ENCODE measurements around the gene AMN.

Gene AMN

DNA sequence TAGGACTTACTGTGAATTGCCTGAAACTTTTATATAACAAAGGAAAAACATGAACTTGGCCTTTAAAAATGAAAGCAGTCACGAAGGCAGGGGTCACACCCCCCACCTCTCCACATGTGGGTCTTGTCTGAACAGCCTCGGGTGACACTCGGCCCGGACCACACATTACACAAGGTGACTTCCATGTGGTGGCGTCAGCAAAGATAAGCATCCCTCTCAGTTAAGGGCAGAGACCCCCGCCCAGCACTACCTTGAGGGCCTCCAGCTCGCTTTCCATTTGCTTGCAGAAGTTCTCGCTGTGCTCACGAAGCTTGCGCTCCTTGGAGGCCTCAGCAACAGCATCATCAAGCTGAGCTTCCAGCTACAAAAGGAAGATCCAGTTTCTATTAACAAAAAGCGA is 47.4 kb downstream of the AMN start:
- DNase-seq, result no peak

DNA sequence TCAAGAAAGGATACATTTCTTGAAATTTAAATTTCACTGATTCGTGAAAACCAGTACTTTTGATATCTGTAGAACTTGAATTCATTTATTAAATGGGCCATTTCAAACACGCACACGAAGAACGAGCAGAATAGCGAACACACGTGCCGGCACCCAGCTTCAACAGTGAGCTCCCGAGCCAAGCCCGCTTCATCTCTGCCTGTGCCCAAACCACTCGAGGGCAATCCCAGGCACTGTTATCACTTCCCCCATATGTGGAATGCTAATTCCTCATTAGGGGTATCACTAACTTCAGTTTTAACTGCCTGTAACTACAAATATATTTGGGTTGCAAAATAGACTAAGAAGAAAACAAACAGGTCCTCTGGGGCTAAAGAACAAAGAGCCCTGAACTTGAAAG is 48.0 kb downstream of the AMN start:
- no peak for DNase-seq

DNA sequence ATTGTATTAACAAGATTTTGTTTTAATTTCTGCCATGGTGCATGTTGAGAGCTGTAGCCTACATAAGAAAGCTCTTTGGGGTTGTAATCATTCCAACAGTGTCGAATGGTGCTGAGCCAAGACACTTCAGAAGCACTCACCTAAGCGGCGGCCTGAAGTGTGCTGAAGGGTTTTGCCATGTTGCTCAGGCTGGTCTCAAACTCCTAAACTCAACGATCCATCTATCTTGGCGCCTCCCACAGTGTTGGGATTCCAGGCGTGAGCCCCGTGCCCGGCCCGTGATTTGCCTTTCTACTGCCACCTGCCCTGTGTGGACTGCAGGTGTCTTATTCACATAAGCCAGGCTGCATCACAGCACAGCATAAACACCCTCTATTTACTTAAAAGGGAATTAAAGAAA is 48.9 kb downstream of the AMN start:
- DNase-seq, result no peak

DNA sequence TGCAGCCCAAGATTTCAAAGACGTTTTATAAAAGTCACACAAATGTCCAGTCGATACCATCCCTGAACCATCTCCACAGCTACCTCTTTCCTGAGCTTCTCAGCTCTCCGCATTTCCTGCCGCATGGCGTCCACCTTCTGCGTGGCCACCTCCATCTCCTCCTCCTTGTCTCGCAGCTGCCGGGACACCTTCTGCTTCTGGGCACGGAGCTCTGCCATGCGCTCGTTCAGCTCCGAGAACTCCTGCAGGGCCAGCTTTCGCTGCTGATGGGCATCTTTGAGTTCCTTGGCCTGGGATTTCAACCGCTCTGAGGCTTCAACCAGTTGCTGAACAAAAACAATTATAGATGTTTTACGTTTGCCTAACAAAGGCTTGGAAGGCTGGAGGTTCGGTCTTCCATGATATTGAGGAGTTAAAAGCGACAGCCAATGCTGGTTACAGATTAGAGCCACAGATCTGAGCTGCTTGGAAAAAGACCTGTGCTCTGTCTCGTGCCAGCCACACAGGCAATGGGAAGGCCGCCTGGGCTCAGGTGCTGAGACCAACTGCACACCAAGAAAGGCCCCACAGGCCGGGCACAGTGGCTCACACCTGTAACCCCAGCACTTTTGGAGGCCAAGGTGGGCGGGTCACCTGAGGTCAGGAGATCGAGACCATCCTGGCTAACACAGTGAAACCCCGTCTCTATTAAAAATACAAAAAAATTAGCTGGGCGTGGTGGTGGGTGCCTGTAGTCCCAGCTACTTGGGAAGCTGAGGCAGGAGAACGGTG is 49.6 kb downstream of the AMN start:
- DNase-seq, result no peak

DNA sequence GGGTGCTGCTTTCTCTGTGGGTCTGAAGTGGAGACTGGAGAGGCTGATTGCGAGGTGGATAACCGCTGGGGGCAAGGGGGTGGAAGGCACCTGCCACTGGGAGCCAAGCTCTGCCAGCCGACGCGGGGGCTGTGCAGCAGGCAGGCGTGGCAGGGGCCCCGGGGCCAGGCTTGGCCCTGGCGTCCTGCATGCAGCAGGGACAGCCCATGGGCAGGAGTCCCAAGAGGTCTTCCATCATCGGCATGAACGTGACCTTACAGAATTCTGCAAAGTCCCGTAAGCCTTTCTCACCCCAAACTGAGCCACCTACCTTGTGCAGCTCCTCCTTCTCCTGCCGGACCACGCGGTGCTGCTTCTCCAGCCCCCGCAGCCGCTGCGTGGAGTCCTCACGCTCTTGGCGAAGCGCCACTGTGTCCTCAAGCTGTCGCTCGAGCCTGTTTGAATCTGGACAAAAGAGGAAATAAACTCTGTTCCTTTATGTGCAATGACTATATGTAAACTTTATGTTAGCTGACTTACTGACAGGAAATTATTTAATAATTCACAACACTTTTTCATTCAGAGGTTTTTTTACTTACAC is 51.3 kb downstream of the AMN start:
- no peak for DNase-seq

DNA sequence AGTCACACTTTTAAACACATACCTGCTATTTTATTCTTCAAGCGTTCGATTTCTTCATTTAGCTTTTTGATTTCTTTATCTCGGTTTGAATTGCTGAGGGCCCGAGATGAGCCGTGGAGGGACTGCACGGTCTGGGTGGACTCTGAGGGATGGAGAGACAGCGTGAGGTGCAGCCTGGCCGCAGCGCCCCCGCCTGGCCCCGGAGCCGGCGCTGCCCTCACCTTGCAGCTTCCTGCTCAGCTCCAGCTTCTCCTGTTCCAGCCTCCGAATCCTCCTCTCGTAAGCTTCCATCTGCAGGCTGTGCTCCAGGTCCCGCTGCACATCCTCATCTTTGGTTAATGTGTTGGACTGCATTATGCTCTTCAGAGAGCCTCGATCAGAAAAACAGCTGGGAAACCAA is 53.2 kb downstream of the AMN start:
- no peak for DNase-seq

DNA sequence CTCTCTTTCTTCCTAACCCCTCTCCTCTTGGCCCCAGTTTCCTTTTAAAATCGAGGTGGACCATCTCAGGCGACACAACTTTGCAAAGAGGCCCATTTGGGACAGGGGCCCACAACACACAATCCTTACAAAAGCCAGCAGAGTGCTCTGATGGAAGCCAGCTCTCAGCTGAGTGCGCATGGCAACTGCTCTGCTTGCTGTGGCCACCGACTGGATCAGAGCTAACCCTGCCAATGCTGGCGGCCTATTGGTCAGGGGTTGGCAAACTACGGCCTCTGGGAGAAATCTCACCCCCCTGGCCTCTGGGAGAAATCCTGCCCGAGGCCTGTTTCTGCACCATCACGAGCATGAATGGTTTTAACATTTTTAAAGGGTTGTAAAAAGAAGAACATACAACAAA is 55.0 kb downstream of the AMN start:
- no peak for DNase-seq

DNA sequence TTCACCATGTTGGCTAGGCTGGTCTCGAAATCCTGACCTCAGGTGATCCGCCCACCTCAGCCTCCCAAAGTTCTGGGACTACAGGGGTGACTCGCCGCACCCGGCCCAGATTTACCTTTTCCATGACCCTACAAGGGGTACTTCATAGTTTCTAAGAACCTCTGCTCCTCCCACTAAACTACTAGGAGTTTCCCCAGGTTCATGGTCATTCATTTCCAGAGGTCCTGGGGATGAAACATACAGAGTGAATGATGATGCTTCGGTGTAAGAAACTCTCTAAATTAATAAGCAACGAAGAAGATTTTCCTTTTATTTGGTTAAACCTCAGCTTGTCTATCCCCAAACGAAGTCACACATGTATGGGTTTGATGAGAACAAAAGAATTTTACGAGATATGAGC is 56.9 kb downstream of the AMN start:
- DNase-seq, result no peak

DNA sequence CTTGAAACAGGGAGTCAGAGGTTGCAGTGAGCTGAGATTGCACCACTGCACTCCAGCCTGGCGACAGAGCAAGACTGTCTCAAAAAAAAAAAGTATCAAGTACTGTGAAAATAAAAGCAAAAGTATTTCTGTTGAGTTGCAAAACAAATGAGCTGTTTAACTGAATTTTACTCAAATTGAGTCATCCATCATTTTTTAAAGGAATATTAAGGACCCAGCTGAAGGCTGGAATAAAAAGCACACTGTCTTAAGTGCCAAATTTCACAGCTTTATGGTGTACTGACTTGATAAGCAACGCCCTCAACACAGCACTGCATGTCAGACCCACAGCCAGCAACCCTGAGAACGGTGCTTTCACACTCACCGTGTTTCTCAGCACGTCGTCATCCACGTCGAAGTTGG is 57.9 kb downstream of the AMN start:
- DNase-seq, result no peak
